ENCODE measurements around the gene NWD2.

Gene NWD2

DNA sequence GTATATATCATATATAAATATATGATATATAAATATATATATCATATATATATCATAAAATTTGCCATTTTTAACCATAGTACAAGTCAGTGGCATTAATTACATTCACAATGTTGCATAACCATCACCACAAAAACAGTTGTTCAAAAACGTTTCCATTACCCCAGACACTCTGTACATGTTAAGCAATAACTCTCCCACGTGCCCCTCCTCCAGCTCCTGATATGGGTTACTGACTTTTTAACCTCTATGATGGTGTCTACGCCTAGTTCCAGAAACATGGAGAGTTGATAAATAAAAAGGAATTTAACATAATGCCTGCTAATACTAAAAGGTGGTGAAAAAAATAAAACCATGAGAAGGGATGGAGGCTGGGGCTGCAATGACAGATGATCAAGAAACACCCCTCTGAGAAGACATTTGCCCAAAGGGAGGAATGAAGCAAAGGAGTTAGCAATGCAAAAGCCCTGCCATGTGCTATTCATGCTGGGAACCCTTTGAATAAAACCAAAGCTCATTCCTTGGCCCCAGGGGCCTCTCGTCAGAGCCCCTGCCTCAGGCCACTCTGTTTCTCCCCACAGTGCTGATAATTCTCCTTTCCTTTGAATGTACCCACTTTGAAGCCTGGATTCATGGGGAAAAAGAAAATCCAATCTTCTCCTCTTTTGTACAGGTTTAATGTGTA lies 144.3 kb downstream of the NWD2 start:
- DNase-seq: no peak
- TF ChIP-seq EZH2phosphoT487 (IDR thresholded peaks at IDR 0.05; ENCODE audit: low read length) (no peak), EZH2 (optimal IDR thresholded peaks at IDR 0.05; ENCODE audit: low read depth, low read length) (no peak), CTCF (IDR thresholded peaks at IDR 0.05; ENCODE audit: low read length) (no peak)

GRCh38 chr4:37389366-37389765 lies 144.8 kb downstream of the NWD2 start:
- H3K9ac ChIP-seq (ENCODE audit: low read length): no peak overlapping the region
- no peak overlapping the region for H2AFZ ChIP-seq (ENCODE audit: low read length)
- H3F3A ChIP-seq (ENCODE audit: insufficient read depth, low read length): no peaks in the 10 kb centered on the region
- H3K4me2 ChIP-seq (ENCODE audit: low read depth, low read length): no peak overlapping the region
- H3K27me3 ChIP-seq (replicated peaks; ENCODE audit: insufficient read depth, low read length): no peaks in the 10 kb centered on the region
- no peak for DNase-seq
- TF ChIP-seq CTCF (IDR thresholded peaks at IDR 0.05; ENCODE audit: low read length) (no peak), EZH2 (optimal IDR thresholded peaks at IDR 0.05; ENCODE audit: low read depth, low read length) (no peak), EZH2phosphoT487 (IDR thresholded peaks at IDR 0.05; ENCODE audit: low read length) (no peak)
- no peak overlapping the region for H3K4me3 ChIP-seq (ENCODE audit: low read length)
- H3K4me1 ChIP-seq (ENCODE audit: low read length): no peaks in the 10 kb centered on the region
- H3K36me3 ChIP-seq (replicated peaks; ENCODE audit: insufficient read depth, low read length): no peaks in the 10 kb centered on the region
- H4K20me1 ChIP-seq (ENCODE audit: insufficient read depth, low read length): no peaks in the 10 kb centered on the region
- no peak overlapping the region for H3K27ac ChIP-seq (ENCODE audit: low read length)
- no peaks in the 10 kb centered on the region for H3K79me2 ChIP-seq (ENCODE audit: low read length)
- no peaks in the 10 kb centered on the region for H3K9me3 ChIP-seq (replicated peaks; ENCODE audit: insufficient read depth, low read length)
- H3K9me2 ChIP-seq (replicated peaks; ENCODE audit: insufficient read depth, low read length): no peaks in the 10 kb centered on the region

More for the DNA sequence above, 144.3 kb downstream of the NWD2 start:
- no peaks in the 10 kb centered on the region for H4K20me1 ChIP-seq (ENCODE audit: insufficient read depth, low read length)
- H3K4me3 ChIP-seq (ENCODE audit: low read length): no peak overlapping the region
- no peaks in the 10 kb centered on the region for H3K9me2 ChIP-seq (replicated peaks; ENCODE audit: insufficient read depth, low read length)
- H3K9me3 ChIP-seq (replicated peaks; ENCODE audit: insufficient read depth, low read length): no peaks in the 10 kb centered on the region
- no peaks in the 10 kb centered on the region for H3F3A ChIP-seq (ENCODE audit: insufficient read depth, low read length)
- H3K79me2 ChIP-seq (ENCODE audit: low read length): no peaks in the 10 kb centered on the region
- no peak overlapping the region for H3K27ac ChIP-seq (ENCODE audit: low read length)
- no peak overlapping the region for H2AFZ ChIP-seq (ENCODE audit: low read length)
- no peaks in the 10 kb centered on the region for H3K36me3 ChIP-seq (replicated peaks; ENCODE audit: insufficient read depth, low read length)
- no peak overlapping the region for H3K4me2 ChIP-seq (ENCODE audit: low read depth, low read length)
- H3K27me3 ChIP-seq (replicated peaks; ENCODE audit: insufficient read depth, low read length): no peaks in the 10 kb centered on the region
- no peak overlapping the region for H3K9ac ChIP-seq (ENCODE audit: low read length)
- H3K4me1 ChIP-seq (ENCODE audit: low read length): no peaks in the 10 kb centered on the region

DNA sequence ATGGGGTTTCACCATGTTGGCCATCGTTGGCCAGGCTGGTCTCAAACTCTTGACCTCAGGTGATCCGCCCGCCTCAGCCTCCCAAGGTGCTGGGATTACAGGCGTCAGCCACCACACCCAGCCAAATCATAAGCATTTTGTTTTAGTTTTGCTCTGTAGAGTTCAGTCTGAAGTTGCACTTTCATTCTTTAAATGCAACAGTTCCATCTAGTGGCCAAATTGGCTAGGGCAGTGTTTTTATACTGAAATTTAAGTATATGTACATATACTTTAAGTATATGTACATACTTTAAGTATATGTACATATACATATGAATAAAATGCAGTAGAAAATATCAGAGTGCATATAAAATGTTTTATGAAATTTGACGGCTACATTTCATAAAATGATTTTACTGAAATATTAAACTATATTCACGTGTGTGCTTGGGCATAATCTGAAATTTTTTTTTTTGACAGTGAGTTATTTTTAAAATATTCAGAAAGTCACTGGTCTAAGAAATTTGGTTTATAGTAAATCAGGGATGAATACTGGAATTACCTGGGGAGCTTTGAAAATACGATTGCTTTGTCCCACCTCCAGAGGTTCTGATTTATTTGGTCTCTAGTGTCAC lies 145.5 kb downstream of the NWD2 start:
- Histone ChIP-seq H3K4me3 (ENCODE audit: low read length) (no peak overlapping the region), H3K36me3 (replicated peaks; ENCODE audit: insufficient read depth, low read length) (no peaks in the 10 kb centered on the region), H3K9me3 (replicated peaks; ENCODE audit: insufficient read depth, low read length) (no peaks in the 10 kb centered on the region), H4K20me1 (ENCODE audit: insufficient read depth, low read length) (no peaks in the 10 kb centered on the region), H3K4me2 (ENCODE audit: low read depth, low read length) (no peak overlapping the region), H3F3A (ENCODE audit: insufficient read depth, low read length) (no peaks in the 10 kb centered on the region), H3K79me2 (ENCODE audit: low read length) (no peaks in the 10 kb centered on the region), H3K9me2 (replicated peaks; ENCODE audit: insufficient read depth, low read length) (no peaks in the 10 kb centered on the region), H3K4me1 (ENCODE audit: low read length) (no peaks in the 10 kb centered on the region), H3K27ac (ENCODE audit: low read length) (no peak overlapping the region), H2AFZ (ENCODE audit: low read length) (no peak overlapping the region), H3K9ac (ENCODE audit: low read length) (no peak overlapping the region), H3K27me3 (replicated peaks; ENCODE audit: insufficient read depth, low read length) (no peaks in the 10 kb centered on the region)
- peak; percentile 81 for DNase-seq
- TF ChIP-seq EZH2phosphoT487 (IDR thresholded peaks at IDR 0.05; ENCODE audit: low read length) (no peak), CTCF (IDR thresholded peaks at IDR 0.05; ENCODE audit: low read length) (peak; percentile 61)
